GM12873 (cell line): Measurements from ENCODE around the gene IFNA6.

Source experiments
- CTCF ChIP-seq: IDR thresholded peaks from 2 replicates; pipeline ENCODE4 v1.5.1; 2012; ENCODE audit warnings: low read depth, mild to moderate bottlenecking, moderate library complexity, low read length, control low read depth; ENCODE audit not compliant: insufficient read depth; ENCODE audit errors: missing control alignments

The IFNA6 gene

GRCh38 chr9:21320465-21320864, 30.2 kb downstream of the IFNA6 start:
- no peak for TF ChIP-seq CTCF

- peak; percentile 67 for TF ChIP-seq CTCF
Observed at GRCh38 chr9:21317956-21318923, 32.4 kb downstream of the IFNA6 start.

DNA sequence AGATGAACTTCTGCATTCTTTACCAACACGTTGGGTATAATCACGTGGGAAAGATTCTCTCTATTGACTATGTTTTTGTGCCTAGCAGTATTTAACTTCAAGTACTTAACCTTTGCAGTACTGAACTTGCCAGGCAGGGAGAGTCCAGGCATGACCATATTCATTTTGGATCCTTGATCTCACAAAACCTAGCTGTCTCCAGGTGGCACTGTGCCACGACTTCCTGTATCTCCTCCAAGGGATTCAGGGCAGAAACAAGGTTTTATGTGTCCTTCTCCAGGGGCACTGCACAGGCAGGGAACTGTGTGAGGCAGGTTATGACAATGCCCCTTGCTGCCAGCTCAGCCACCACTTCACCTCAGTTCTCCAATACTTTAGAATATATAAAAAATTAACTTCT, 33.8 kb downstream of the IFNA6 start:
- TF ChIP-seq CTCF, result no peak

- TF ChIP-seq CTCF, result no peak
Observed at GRCh38 chr9:21316032-21316842, 34.5 kb downstream of the IFNA6 start.

- no peak for TF ChIP-seq CTCF
Observed at GRCh38 chr9:21314152-21314551, 36.5 kb downstream of the IFNA6 start.

GRCh38 chr9:21311889-21312288, 38.8 kb downstream of the IFNA6 start:
- no peak for TF ChIP-seq CTCF

DNA sequence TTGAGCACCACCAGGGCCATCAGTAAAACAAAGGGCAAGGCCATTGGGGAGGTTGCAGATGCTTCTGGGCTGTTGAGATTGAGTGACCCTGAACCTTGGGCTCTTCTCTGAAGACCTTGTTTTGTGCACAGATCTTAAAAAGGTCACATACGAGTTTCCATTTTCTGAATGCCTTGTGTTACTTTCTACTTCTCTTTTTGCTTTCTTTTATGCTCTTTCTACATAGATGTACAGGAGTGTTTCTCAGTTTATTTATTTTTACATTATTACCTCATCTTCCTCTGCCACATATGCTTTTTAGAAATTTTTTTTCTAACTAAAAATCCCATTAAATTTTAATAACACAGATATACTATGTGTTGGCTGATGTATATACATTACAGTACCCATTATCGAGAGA, 45.5 kb downstream of the IFNA6 start, which contains the start of gene IFNA5:
TSS of gene IFNA5 (minus strand) at position 101 of the 400 bp plus-strand sequence. CDS start at position 44, 57 bp downstream.
- no peak for TF ChIP-seq CTCF
